ENCODE data around the gene STARD3NL.
"Not testable (repeated sequence)": the region's sequence is repeated elsewhere in the genome, so short reads cannot be mapped to it uniquely, and the experiment has no call there.

- TF ChIP-seq CTCF, POLR2A (IDR thresholded peaks at IDR 0.05): not testable (repeated sequence)
Observed at GRCh38 chr7:38243345-38243744, 65.3 kb downstream of the STARD3NL start.

All from esophagus squamous epithelium (tissue), 4 donors.